NCI-H146 (cell line): Measurements from ENCODE around the gene RASSF6.
A peak's percentile ranks its signal among the peaks of the same experiment; 100 is the strongest.
"Not testable (repeated sequence)": the region's sequence is repeated elsewhere in the genome, so short reads cannot be mapped to it uniquely, and the experiment has no call there.

ENCODE experiments used
- DNase-seq: peaks from one replicate; lab custom pipeline; 2025; lab: John Stamatoyannopoulos, UW

RASSF6 gene, protein sequence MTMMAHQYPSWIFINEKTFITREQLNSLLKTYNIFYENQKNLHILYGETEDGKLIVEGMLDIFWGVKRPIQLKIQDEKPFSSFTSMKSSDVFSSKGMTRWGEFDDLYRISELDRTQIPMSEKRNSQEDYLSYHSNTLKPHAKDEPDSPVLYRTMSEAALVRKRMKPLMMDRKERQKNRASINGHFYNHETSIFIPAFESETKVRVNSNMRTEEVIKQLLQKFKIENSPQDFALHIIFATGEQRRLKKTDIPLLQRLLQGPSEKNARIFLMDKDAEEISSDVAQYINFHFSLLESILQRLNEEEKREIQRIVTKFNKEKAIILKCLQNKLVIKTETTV

DNA sequence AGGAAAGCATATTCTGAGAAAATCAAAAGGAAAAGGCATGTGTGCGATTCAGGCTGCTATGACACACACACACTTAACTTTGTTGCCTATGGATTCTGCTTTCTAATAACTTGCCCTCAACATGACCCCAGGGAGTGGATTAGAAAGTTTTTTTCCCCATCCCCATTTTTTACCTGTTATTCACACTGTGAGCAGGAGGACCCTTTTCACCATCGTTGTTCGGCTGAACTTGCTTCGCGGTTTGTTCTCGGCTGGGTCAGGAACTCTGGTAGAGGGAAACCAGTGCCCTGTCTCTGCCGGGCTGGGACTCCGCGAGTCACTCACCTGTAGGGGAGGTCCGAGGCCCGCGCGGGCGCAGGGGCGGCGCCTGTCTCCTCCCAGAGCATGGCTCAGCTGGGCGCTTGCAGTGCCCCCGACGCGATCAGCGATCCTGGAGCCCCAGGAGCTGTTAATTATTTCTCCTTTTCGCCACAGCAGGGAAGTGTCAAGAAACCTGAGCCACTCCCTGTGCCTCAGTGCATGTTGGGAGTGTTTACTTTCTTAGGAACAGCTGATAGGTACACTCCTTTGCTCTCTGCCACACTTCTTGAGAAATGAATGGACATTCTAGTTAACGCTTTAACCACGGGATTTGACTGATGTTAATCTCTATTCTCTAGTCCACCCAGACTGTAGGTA is at the start of gene RASSF6:
Gene RASSF6, minus strand, starts transcription at position 322 of the 678 bp plus-strand sequence. CDS start 8,641 bp downstream, outside the sequence.
- DNase-seq: peak; percentile 95

DNA sequence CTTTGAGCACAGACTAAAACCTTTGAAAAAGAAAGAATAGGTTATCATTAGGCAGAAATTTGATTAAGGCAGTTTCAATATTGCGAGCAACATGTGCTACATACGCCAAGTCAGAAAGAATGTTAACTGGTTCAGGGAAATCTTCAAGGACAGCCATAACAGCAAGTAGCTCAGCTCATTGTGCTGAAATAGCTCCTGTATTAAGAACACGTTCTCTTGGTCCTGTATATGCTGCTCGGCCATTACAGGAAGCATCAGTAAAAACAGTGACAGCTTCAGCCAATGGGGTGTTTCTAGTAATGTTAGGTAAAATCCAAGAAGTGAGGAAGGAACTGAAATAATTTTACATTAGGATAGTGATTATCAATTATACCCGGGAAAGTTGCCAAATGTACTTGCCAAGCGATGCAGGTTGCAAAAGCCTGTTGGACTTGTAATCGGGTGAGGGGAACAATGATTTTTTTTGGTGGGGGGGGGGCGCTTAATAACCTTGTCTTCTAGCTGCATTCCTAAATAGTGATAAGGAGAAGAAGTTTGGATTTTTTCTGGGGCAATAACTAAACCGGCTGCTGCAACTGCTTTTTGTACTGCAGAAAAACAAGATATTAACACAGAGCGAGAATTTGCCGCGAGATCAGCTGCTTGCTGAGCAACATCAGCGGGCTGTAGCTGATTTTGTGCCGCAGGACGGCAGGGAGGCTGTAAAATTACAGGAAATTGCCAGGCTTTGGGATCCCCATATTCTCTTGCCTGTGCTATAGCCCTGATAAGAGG is 49.4 kb upstream of the RASSF6 start:
- DNase-seq: no peak

DNA sequence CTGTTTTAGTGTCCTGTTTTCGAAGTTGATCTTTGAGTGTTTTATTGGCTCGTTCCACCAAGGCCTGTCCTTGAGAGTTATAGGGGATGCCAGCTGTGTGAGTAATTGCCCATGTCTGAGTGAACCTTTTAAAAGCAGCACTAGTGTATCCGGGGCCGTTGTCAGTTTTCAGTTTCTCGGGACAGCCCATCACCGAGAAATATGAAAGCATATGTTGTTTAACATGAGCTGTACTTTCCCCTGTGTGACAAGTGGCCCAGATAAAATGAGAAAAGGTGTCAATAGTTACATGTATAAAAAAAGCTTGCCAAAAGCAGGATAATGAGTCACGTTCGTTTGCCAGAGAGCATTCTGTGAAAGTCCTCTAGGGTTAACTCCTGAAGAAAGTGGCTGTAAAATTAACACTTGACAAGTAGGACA is 48.6 kb upstream of the RASSF6 start:
- DNase-seq: no peak

DNA sequence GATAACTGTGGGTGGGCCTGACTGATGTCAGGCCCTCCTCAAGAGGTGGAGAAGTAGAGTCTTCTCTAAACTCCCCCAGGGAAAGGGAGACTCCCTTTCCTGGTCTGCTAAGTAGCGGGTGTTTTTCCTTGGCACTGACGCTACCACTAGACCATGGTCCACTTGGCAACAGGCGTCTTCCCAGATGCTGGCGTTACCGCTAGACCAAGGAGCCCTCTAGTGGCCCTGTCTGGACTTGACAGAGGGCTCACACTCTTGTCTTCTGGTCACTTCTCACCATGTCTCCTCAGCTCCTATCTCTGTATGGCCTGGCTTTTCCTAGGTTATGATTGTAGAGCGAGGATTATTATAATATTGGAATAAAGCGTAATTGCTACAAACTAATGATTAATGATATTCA is 45.7 kb upstream of the RASSF6 start:
- DNase-seq: not testable (repeated sequence)

DNA sequence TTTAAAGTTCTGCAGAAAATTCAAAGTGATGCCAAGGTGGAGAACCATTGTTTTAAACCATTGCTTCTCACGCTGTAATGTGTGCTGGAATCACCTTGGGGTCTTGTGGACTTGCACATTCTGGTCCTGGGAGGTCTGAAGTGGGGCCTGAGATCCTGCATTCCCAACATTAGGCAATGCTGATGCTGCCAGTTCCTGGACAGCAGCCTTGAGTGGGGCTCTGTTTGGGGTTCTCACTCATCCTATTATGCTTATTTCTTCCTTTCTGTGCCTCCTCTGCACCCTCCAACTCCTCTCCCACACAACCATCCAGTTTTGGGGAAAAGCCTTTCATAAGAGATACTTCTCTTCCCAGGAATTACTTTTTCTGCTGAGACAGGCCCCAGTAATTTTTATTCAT is 44.2 kb upstream of the RASSF6 start:
- no peak for DNase-seq

DNA sequence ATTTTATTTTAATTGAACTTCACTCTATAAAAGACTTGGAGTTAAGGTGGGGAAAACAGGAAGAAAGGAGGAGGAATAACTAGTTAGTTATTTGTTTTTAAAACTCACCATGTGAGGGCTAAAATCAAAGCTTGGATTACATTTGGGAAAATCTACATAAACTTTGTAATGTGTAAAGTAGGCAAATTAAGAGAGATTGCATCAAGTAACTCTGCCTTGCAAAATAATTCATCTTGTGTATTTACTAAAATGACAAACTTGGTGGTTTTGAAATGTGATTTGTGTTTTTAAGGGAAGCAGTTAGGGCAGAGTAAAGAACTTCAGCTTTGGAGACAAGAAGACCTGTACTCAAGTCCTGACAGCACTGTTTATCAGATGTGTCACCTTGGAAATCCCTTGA is 43.3 kb upstream of the RASSF6 start:
- no peak for DNase-seq

DNA sequence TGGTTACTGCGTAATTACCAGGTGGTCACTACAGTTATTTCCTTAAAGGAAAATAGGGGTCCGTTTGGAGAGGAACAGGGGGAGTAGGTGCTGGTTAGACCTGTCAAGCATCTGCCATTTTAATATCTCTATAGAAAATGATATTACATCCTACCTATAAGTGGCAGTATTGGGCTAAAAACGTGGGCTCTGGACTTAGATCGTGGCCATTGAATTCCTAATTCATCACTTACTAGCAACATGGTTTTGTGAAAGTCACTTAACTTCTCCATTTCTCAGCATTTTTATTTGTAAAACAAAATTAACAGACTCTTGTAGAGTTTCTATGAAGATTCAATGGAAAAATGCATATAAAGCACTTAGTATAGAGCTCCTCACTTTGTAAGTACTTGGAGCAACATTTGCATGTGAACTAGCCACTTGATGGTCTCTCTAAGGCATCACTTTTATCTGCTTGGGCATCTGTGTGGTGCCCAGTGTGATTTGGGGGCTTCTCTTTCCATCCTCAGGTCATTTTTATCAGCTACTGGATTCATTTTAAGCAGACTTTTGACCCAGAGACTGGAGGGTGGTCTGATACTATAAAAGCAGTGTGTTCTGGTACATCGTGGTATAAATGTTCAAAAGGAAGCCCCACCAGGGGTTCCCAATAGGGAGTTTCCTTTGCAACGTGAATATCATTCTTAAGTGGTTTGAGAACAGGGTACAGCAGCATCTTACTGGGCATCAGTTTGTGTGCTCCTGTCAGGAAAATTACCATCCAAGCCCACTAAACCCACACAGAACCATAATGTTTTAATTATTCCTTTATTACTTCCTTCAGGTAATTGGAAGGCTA is 42.7 kb upstream of the RASSF6 start:
- peak; percentile 70 for DNase-seq

DNA sequence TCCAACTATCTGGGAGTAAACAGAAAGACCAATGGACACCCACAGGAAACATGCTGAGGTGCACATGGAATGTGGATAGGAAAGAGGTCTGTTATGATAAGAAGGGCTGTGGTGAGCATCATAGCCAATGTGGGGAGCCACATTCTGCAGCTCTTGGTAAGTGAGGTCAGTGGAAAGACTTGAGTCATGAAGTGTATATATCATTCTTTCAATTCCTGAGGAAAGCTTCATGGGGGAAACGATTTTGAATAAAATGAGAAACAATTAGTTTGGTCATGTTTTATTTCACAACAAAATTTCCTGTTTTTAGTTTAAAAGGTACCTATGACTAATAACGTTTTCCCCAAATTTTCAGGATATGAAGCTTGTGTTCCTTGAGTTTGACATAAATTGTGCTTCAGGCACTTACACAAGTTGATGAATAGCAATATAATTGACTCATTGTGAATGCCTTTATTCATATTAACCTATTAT is 41.4 kb upstream of the RASSF6 start:
- DNase-seq: no peak

DNA sequence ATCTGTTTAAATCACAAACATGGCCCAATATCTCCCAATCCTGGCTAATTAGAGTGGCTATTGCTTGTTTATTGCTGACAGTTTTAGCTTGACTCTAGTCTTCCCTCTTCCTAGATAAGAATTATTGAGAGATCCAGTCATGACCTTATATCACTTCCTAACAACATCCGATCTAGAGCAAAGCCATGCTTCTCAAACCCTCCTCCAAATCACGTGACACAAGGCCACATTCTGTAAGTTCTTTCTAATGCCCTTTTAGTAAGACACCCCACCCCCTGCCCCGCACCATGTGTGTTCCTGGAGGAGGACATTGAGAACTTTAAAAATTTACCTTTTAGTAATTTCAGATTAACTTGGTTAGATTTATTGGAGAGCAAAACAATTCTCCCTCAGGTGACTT is 40.6 kb upstream of the RASSF6 start:
- DNase-seq: no peak

DNA sequence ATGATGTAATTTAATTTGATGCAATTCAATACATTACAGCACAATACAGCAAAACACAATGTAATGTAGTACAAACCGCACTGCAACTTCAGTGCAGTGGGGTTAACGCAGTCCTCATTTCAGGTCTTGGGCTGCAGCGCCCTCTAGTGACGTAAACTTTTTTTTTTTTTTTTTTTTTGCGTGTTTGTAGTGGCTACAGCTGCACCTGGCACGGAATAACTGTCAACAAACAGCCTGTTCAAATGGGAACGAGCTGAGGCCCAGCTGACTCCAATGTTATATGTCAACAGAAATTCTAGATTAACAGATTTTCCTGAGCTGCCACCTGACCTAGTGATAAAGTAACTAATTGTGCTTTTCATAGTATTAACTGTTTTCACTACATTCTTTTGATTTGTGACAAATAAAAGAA is 33.5 kb upstream of the RASSF6 start:
- DNase-seq: peak; percentile 93

DNA sequence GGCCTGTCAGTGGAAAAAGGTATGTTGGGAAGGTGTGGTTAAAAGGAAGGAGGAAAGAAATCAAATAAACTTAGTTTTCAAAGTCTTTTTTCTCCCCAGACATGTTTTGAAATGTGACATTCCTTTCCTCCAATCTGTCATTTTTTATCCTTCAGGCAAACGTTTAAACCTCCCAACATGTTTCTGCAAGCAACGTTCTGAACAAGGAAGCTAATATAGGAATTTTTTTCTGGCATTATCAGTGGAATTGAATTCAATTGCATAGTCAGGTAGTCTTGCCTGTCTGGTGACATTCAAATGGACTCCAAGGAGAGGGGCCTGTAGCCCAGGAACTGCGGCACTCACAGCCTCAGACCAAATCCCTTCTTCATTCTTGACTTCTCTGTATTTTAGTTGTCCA is 30.0 kb upstream of the RASSF6 start:
- DNase-seq: no peak

DNA sequence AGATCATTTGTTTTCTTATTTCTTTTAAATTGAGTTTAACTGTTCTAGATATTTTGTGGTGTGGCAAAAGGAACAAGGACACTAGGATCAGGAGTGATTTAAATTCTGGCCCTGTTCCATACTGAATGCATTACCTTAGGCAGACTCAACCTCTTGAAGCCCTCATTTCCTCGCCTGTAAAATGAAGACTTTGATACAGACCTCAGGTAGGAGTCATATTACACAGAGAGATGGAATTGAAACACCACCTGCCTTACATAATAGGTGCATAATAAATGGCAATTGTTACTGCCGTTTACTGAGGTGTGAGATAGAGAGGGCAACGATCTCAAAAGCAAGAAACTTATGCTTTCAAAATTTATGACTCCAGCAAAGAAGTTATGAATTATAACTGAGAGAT is 28.2 kb upstream of the RASSF6 start:
- DNase-seq: peak; percentile 88

DNA sequence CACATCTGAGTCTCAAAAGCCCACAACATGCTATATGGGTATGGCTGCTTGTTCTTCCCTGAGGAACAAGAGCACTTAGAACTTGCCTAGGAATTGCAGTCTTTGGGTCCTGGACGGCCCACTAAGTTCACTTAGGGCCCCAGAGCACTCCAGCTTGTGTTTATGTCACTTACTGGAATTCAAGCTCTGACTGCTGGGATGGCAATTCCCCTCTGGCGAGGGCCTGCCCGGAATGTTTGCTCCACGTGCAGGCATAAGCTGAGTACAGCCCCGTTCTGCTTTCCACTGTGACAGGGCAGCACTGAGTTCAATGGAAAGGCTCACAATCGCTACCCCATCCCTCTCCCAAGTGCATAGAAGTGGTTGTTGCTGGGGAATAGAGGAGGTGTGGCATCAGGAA is 25.9 kb upstream of the RASSF6 start:
- no peak for DNase-seq

DNA sequence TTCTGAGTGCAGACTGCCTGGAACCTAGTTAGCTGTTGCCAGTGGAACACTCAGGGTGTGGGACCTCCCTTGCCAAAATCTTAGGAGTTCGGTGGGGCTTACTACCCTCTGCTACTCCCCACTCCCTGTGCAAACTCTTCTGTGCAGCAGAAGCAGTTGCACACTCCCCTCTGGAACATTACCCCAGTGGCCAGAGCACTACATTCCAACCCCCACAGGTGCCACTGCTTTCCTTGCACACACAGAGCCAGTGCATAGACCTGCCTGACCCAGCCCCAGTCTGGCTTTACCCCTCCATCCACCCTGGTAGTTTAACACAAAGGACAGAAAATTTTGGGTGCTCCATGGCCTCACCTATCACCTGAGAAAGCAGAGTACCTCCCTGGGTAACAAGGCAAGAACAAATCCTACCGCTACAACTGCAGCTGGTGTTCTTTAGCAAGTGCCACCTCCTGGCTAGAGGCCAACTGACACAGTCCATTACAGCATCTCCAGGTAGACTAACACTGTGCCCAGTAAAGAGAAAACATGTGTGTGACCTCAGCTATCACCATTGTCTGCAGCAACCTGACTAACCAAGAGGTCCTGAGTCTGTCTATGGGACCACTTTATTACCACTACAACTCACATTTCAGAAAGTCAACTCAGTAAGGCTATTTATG is 11.5 kb upstream of the RASSF6 start:
- DNase-seq: peak; percentile 44

DNA sequence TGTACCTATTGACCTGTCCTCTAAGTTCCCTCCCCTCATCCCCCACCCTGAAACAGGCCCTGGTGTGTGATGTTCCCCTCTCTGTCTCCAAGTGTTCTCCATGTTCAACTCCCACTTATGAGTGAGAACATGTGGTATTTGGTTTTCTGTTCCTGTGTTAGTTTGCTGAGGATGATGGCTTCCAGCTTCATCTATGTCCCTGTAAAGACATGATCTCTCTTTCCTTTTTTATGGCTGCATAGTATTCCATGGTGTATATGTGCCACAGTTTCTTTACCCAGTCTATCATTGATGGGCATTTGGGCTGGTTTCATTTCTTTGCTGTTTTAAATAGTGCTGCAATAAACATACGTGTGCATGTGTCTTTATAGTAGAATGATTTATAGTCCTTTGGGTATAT is 8.6 kb upstream of the RASSF6 start:
- DNase-seq: not testable (repeated sequence)

DNA sequence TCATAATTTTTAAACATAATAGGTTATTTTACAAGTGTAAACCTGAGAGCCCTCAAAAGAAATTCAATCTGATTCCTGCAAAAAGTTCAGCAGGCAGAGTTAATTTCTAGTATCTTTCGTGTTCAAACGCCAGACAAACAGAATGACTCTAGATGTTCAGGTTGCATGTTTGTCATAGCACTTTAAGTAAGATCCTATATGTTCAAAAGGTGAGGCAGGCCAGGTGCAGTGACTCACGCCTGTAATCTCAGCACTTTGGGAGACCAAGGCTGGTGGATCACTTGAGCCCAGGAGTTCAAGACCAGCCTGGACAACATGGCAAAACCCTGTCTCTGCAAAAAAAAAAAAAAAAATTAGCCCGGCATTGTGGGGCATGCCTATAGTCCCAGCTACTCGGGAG is 1.1 kb upstream of the RASSF6 start:
- DNase-seq: no peak

DNA sequence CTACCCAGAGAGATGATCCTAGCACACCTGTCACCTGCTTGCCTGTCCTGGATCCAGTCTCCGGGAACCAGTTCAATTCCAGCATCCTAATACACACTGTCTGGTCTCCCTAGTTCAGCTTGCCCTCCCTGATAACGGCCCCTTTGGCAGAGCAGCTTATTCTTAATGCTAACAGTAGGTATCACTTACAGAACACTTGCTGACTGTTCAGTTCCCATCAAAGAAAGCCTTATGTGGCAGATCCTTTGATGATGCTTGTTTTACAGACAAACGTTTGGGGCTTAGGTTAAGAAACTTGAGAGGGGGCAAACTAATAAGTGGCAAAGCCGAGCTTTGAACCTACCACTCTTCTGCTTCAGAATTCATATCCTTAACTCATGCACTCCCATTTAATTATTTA is 890 bp downstream of the RASSF6 start:
- peak; percentile 72 for DNase-seq

DNA sequence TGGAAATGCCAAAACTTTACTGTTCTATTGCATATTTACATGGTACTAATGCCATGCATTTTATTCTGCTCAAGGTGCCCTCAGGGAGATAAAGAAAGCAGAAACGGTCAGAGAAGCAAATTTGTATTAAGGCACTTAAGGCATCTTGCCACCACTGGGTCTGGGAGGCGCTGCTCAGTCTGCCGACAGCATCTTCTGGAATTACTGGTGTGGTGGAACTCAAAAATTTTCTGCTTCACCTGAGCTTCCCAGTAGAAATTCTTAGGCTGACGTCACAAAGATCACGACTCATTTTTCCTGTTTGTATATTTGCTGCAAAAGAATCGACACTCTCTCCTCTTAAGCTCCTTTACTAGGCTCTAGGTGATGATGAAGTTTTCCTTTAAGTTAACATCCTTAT is 3.0 kb downstream of the RASSF6 start:
- peak; percentile 6 for DNase-seq

DNA sequence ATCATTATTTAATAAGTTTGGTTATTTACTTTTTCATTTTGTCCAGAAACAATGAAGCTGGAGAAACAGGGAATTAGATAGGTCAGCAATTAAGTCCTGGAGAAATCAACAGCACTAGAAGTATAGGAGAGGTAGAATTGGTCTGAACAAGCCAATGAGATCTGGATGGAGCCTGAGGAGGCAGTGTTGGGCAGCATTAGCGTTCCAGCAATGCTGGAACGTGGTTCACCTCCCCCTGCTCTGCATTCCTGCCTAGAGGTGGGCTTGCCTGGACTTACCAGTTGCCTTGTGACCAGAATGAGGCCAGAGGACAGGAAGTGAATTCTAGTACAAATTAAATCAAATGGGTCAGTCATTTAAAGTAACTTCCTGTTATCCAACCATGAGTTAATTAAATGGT is 4.6 kb downstream of the RASSF6 start:
- DNase-seq: peak; percentile 52

DNA sequence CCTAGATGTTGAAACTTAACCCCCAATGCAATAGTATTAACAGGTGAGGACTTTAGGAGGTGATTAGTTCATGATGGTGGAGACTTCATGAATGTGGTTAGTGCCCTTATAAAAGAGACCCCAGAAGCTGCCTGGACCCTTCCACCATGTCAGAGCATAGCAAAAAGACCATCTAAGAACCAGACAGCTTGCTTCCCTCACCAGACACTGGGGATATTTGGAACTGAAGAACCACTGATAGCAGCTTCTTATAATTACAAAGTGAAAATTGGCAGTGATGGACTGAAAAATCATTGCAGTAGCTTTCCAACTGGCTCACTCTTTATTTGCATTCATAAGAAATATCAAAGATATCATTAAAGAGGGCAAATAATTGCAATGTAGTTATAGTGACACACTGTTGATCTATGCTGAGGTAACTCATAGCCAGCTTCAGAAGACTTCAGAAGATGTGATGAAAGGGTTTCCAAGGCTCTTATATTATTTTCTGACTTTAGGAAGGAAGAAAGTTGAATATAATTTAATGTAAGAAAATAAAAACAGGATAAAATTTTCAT is 5.8 kb downstream of the RASSF6 start:
- DNase-seq: no peak

DNA sequence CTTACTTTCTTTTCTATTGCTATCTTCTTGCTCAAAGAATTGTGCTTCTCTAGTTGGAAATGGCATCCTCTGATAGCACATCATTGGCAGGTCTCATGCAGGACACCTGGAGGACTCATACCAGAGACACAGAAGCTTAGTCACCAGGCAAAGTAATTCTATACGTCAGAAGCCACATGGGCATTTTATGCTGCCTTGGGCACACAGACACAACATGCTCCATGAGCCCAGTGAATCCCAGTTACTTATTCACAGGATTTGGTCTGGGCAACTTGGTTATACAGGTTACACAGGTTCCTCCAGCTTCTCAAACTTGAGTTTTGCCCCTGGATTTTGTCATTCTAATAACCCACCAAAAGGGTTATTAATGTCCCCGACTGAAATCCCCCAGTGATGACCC is 7.1 kb downstream of the RASSF6 start:
- no peak for DNase-seq
